Neural progenitor cell (in vitro differentiated cells): ENCODE results near the gene CHMP1B. TPM values are rescaled to one million over a fixed set of nuclear protein-coding genes. Genes with fewer than 3 reads are reported as not detected.

Experiments used
- DNase-seq: peaks from one replicate; pipeline ENCODE4 v3.0.0-alpha.2; 2016; ENCODE audit warnings: low spot score
- H2AFZ ChIP-seq: fragments of 200-600 bp; sonication (generic); replicated peaks from 2 replicates; pipeline ENCODE4 v1.6.1; 2016; ENCODE audit warnings: antibody characterized with exemption
- H3F3A ChIP-seq: fragments of 200-600 bp; sonication (generic); 2 replicates; pipeline ENCODE4 v1.6.1; 2016; ENCODE audit warnings: antibody characterized with exemption, low read depth
- H3K27ac ChIP-seq: fragments of 200-600 bp; sonication (generic); 2 replicates; pipeline ENCODE4 v1.5.1; 2016; ENCODE audit warnings: mild to moderate bottlenecking
- H3K27me3 ChIP-seq: fragments of 200-600 bp; sonication (generic); 2 replicates; pipeline ENCODE4 v1.6.1; 2016; ENCODE audit warnings: mild to moderate bottlenecking, moderate library complexity
- H3K36me3 ChIP-seq: fragments of 200-600 bp; sonication (generic); 2 replicates; pipeline ENCODE4 v1.5.1; 2016
- H3K4me1 ChIP-seq: fragments of 200-600 bp; sonication (generic); 2 replicates; pipeline ENCODE4 v1.6.1; 2016; ENCODE audit warnings: mixed run types
- H3K4me2 ChIP-seq: fragments of 200-600 bp; sonication (generic); 2 replicates; pipeline ENCODE4 v1.6.1; 2016
- H3K4me3 ChIP-seq: fragments of 200-600 bp; sonication (generic); 2 replicates; pipeline ENCODE4 v1.5.1; 2016
- H3K79me2 ChIP-seq: fragments of 200-600 bp; sonication (generic); 2 replicates; pipeline ENCODE4 v1.6.1; 2016; ENCODE audit warnings: low read depth
- H3K9ac ChIP-seq: fragments of 200-600 bp; sonication (generic); 2 replicates; pipeline ENCODE4 v1.6.1; 2016
- H3K9me3 ChIP-seq: fragments of 200-600 bp; sonication (generic); 2 replicates; pipeline ENCODE4 v1.5.1; 2016; ENCODE audit warnings: low read depth
- H4K20me1 ChIP-seq: fragments of 200-600 bp; sonication (generic); 2 replicates; pipeline ENCODE4 v1.6.1; 2016; ENCODE audit warnings: low read depth
- H3K27ac Mint-ChIP-seq: 3 replicates; pipeline ENCODE4 v1.8.0; 2021; ENCODE audit warnings: mixed read lengths
- H3K27me3 Mint-ChIP-seq: 2 replicates; pipeline ENCODE4 v1.8.0; 2022; ENCODE audit warnings: low read depth, mild to moderate bottlenecking, inconsistent platforms, moderate library complexity, mixed read lengths; ENCODE audit not compliant: insufficient read depth
- H3K36me3 Mint-ChIP-seq: 3 replicates; pipeline ENCODE4 v1.8.0; 2021; ENCODE audit warnings: mixed read lengths
- H3K4me1 Mint-ChIP-seq: 3 replicates; pipeline ENCODE4 v1.8.0; 2021; ENCODE audit warnings: mixed read lengths
- H3K4me3 Mint-ChIP-seq: 3 replicates; pipeline ENCODE4 v1.8.0; 2021; ENCODE audit warnings: mild to moderate bottlenecking, moderate library complexity, mixed read lengths
- H3K9me3 Mint-ChIP-seq: 3 replicates; pipeline ENCODE4 v1.8.0; 2020; ENCODE audit warnings: mixed read lengths
- CTCF ChIP-seq: fragments of 200-600 bp; sonication (generic); IDR thresholded peaks from 2 replicates; pipeline ENCODE4 v1.5.1; 2017; ENCODE audit warnings: antibody characterized with exemption, mild to moderate bottlenecking
- EZH2 ChIP-seq: fragments of 200-600 bp; sonication (generic); IDR thresholded peaks from 2 replicates; pipeline ENCODE4 v1.6.1; 2017; ENCODE audit warnings: antibody characterized with exemption, mild to moderate bottlenecking, moderate library complexity
- EZH2phosphoT487 ChIP-seq: fragments of 200-600 bp; sonication (generic); IDR thresholded peaks from 2 replicates; pipeline ENCODE4 v1.6.1; 2017; ENCODE audit warnings: antibody characterized with exemption
- total RNA-seq: library from RNA; depleted of rRNA; stranded (reverse); fragments of >200 nt; gene quantifications from 2 replicates; pipeline ENCODE4 v1.2.3, GENCODE V29; 2015; ENCODE audit warnings: low replicate concordance

The CHMP1B gene
- total RNA-seq, 1 donor from 2014 or later = 62.9 TPM

DNA sequence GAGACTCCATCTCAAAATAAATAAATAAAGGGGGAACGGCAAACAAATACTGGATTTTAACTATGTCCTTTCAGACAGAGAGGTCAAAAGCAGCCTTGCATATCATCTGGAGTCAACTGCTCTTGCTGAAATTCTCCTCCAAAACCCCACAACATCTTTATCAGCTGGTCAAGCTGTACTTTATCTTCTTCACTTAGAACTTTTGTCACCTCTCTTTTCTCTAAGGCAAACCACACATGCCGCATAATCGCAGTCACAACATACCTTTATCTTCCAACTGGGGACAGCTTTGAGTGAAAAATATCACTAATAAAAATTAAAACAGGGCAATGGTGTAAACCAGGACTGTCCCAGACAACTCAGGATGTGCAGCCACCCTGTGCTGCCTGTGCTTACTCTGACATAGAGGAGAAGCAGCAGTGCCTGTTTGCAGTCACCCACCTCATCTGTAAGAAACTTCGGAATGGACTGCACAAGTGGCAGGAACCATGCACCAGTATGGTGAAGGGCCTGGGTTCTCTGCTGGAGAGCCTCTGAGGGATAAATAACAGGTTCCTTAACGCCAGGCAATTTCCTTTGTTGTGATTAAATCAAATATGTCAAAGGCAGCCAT is 50.7 kb downstream of the CHMP1B start:
- TF ChIP-seq EZH2 = no peak
- TF ChIP-seq CTCF = no peak
- no peak for TF ChIP-seq EZH2phosphoT487
- no peak overlapping the region for H3K4me2 ChIP-seq
- H3K9me3 Mint-ChIP-seq = no peaks in the 10 kb centered on the region

GRCh38 chr18:11902522-11903292 is 51.5 kb downstream of the CHMP1B start:
- Mint-ChIP-seq H3K4me1 (peaks cover 7% of the 10 kb centered on the region), H3K27ac (no peak overlapping the region), H3K4me3 (no peak overlapping the region), H3K36me3 (peaks cover 5% of the 10 kb centered on the region), H3K27me3 (peaks cover 3% of the 10 kb centered on the region), H3K9me3 (no peaks in the 10 kb centered on the region)
- no peak for DNase-seq
- no peak overlapping the region for H3K9ac ChIP-seq
- H3K9me3 ChIP-seq = no peaks in the 10 kb centered on the region
- no peaks in the 10 kb centered on the region for H3K4me1 ChIP-seq
- no peak for TF ChIP-seq EZH2
- TF ChIP-seq EZH2phosphoT487 = no peak
- TF ChIP-seq CTCF = no peak
- H3K27ac ChIP-seq = no peak overlapping the region
- H3F3A ChIP-seq = no peaks in the 10 kb centered on the region
- H3K4me2 ChIP-seq = no peak overlapping the region
- H4K20me1 ChIP-seq = no peaks in the 10 kb centered on the region
- H3K4me3 ChIP-seq = no peak overlapping the region
- H3K36me3 ChIP-seq = no peaks in the 10 kb centered on the region
- H2AFZ ChIP-seq = no peak overlapping the region
- no peaks in the 10 kb centered on the region for H3K79me2 ChIP-seq
- no peaks in the 10 kb centered on the region for H3K27me3 ChIP-seq

More for the DNA sequence above, 50.7 kb downstream of the CHMP1B start:
- Histone ChIP-seq H3K27me3 (no peaks in the 10 kb centered on the region), H3K36me3 (no peaks in the 10 kb centered on the region), H3K27ac (no peak overlapping the region), H3K4me3 (no peak overlapping the region), H3F3A (no peaks in the 10 kb centered on the region), H3K9me3 (no peaks in the 10 kb centered on the region), H3K4me1 (no peaks in the 10 kb centered on the region), H4K20me1 (no peaks in the 10 kb centered on the region), H2AFZ (no peak overlapping the region), H3K79me2 (no peaks in the 10 kb centered on the region), H3K9ac (no peak overlapping the region)
- no peak overlapping the region for H3K27ac Mint-ChIP-seq
- H3K4me3 Mint-ChIP-seq = no peak overlapping the region
- no peak for DNase-seq
- H3K36me3 Mint-ChIP-seq = peaks cover 5% of the 10 kb centered on the region
- H3K4me1 Mint-ChIP-seq = peaks cover under 1% of the 10 kb centered on the region
- peaks cover 3% of the 10 kb centered on the region for H3K27me3 Mint-ChIP-seq

Other genes with a start within 250 kb of the CHMP1B start
- not detected in 2 replicates for gene SLC35G4, start 241.8 kb upstream of the CHMP1B start, total RNA-seq
- 10.8 and 26.8 TPM in 2 replicates for gene GNAL, start 162.1 kb upstream of the CHMP1B start, total RNA-seq
- 12.2 and 17.3 TPM in 2 replicates for gene MPPE1, start 56.9 kb downstream of the CHMP1B start, total RNA-seq
- 41.9 and 85.3 TPM in 2 replicates for gene IMPA2, start 130.1 kb downstream of the CHMP1B start, total RNA-seq
- gene ANKRD62, start 242.4 kb downstream of the CHMP1B start, total RNA-seq = 0.15 TPM in 1 of 2 replicates, not detected in the other